HG03025 (cell line): Measurements from ENCODE around the gene CENPO.

ENCODE experiments used
- ATAC-seq: cut with Tn5 transposase; IDR thresholded peaks from one replicate; pipeline ENCODE4 v1.9.1; 2021; ENCODE audit warnings: mild to moderate bottlenecking, moderate library complexity; ENCODE audit not compliant: unreplicated experiment, low FRiP score

CENPO gene

DNA sequence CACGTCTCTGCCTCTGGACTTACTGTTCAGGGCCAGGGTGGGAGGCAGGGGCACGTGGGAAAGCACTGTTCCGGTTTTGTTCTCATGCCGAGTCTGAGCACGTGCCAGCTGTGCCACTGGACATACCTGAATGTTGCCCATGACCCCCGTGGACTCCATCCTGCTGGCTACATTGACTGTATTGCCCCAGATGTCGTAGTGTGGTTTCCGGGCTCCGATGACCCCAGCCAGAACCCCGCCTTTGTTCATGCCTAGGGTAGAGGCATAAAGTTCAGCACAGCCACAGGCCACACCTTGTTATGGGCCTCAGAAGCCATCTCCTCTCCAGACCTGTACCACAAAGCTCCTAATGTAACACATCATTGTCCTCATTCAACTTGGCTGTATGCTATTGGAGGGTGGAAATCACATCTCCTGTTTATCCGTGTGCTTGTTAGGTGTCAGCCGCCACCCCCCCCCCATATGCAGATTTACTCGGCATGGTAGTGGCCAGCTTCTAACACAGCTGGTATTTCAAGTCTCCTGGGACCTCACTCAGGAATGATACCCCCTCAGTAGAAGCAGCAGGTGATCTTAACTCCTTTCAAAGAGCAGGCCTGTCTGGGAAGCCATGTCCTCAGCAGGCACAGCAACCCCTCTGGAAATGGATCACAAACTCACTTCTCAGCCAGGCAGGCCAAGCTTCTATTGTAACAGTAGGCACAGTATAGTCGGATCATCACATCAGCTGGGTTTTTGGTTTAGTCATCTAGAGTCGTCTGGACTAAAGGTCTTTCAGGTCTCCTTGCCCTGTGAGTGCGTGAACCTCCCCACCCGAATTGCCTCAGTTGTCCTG lies 27.6 kb downstream of the CENPO start:
- no peak for ATAC-seq

DNA sequence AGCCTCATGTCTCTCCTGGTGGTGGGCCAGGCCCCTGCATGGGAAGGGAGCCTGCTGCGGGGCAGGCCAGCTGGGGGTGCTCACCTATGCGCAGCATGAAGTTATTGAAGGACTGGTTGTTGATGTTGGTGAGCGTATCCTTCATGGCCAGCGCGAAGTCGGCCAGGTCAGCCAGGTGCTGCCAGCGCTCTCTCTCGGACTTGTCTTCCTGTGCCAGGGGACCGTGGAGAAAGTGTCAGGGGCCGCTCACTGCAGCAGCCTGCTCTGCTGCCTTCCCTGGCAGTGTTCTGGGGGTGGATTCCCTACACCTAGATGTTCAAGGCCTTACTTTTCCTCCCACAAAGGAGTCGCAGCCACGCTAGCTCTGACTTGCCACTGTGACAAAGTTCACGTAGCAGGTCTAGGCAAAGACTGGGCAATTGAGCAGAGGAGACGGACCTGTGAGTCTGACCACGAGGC lies 28.2 kb downstream of the CENPO start:
- ATAC-seq: no peak

DNA sequence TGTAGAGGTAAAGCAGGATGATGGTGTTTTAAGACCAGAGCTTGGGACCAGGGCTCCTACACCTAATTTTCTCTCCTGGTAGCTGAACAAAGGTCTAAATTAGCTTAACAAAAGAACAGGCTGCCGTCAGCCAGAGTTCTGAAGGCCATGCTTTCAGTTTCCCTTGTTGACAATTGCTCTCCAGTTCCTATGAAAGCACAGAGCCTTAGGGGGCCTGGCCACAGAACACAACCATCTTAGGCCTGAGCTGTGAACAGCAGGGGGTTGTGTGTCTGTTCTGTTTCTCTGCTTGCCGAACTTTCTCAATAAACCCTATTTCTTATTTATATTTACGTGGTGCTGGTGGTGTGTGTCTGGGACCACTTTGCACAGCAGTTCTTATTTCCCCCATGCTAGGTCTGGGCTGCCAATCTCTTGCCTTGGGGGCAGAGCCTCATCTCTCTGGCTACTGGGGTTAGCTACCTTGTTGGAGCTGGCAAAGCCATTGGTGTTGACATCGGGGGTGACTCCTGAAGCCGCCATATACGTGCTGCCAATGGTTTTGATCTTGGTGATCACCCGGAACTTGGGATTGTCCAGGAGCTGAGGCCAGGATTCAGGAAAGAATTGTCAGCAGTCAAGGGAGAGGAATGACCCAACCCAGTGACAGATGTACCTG lies 29.0 kb downstream of the CENPO start:
- no peak for ATAC-seq

DNA sequence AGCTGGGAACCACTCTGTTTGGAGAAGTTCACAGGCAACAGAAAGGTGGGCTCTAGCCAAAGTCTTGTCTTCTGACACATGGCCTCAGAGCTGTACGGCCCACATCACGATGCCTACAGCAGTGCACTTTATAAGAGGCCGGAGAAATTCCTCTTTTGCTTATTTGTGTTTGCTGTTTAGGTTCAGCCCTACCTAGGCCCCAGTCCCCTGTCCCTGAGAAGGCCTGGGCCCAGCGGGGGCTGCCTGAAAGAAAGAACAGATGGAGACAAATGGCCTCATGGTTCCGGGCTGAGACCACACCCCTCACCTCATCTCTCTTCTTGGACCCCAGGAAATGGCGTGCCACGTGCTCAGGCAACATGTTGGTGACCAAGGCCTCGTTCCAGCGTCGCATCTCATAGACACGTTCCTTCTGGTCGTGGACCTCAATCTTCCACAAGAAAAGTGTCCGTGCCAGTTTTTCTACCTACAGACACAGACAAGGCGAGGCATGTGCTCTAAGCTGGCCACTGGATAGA lies 30.9 kb downstream of the CENPO start:
- no peak for ATAC-seq

DNA sequence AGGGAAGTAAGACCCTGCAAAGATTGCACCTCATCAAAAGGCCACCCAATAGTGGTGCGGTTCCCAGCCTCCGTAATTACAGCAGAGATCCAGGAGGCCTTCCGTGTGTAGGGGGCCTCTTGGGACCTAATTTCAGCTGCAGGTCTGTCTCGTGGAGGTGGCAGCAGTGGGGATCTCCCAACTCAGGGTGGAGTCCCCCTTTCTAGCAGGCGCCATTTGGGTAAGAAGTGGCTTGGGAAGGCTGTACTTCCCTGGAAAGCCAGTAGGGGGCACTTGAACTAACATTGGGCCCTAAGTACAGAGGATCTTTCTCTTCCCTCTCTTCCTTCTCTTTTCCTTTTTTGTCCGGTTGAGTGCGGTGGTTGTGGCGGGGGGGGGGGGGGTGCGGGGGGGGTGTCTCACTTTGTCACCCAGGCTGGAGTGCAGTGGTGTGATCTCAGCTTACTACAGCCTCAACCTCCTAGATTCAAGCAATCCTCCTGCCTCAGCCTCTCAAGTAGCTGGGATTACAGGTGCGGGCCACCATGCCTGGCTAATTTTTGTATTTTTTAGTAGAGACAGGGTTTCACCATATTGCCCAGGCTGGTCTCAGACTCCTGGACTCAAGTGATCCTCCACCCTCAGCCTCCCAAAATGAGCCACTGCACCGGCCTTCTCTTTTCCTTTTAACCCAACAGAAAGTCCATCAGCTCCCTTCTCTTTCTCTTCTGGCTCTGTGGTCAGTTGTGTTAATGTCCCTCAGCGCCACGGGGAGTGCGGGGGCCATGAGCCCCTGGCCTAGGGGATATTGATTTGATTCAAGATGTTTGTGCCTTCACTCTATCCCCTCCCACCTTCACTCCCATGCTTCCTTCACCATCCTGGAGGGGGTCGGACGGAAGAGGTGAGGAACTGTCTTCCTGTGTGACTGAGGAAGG lies 32.0 kb downstream of the CENPO start:
- no peak for ATAC-seq

DNA sequence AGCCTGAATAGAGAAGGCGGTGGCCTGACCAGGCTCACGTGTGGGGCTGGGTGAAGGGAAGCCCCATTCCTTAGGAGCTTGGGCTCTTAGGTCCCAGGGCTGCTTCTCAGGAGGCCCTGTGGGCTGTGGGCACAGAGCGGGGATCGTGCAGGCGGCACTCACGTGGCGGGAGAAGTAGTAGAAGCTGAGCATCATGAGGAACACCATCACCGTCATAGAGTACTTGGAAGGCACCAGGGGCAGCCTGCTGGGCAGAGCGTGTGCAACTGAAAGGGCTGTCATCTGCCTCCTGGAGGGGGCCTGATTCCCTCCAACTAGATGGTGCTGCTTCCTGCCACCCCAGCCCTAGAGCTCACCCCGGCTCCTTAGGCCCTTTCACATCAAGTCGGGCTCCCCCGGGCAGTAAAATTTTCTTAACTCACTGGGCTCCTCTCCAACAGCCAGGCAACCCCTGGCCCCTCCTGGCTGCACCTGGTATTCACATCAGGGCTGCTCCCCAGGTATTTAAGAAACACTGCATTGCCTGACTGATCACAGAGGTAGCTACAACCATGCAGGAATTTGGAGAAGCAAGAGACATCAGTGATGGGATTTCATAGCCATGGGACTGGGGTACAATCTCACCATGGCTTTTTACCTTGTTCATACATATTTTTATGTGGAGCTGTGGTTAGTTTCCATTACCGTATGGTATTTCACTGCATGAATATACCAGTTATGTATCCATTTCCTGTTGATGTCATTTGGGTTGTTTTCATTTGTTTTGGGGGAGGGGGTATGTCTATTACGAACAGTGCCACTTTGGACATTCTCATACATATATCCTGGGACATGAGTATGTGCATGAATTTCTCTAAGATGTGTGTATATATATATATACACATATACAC lies 32.9 kb downstream of the CENPO start:
- no peak for ATAC-seq

DNA sequence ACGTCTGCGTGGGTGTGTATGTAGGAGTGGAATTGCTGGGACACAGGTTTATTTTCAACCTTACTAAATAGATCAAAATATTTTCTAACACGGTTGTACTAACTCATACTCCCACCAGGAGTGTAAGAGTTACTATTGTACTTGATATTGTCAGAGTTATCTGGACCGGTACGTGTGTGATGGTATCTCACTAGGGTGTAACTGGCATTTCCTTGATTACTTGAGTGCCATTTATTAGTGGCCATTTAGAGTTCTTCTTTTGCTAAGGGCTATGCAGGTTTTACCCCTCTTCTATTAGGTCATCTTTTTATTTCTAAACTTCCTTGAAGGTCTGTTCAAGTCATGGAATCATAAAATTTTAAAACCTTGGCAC lies 33.5 kb downstream of the CENPO start:
- no peak for ATAC-seq

DNA sequence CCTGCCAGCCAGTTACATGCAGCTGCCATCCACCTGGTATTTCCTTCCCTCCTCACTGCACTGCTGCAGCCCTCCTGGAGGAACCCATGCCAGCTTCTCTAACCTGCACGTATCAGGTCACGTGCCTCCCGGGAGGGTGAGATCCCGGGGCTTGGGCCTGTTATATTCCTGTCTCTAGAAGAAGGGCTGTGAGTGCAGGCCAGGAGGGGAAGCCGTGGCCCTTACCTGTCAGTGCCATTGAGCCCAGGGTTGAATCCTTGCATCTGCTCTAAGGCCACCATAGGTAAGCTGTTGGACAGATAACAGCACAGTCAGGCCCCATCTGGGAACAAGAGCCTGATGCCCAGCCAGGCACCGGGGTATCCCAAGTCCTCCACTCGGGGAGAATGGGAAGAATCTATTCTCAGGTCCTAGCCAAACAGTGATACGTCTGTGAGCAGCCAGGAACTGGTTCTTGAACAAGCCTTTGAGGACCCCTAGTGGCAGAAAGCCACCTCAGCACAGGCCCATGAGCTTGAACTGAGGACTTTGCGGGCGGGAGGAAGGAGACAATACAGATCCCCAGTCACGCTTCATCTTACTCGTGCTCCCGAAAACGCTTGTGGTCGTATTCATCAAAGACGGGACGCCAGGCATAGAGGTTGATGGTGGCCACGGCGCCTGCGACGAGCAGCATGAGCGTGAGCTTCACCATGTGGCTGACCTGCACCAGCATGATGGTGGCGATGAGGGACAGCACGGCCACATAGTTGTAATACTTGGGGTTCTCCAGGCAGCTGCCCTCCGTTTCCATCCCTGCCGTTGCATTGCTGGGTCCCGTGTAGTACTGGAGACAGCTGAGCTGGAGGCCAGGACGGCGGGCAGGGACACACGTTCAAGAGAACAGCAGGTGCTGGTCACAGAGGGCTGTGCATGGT lies 34.4 kb downstream of the CENPO start:
- no peak for ATAC-seq

DNA sequence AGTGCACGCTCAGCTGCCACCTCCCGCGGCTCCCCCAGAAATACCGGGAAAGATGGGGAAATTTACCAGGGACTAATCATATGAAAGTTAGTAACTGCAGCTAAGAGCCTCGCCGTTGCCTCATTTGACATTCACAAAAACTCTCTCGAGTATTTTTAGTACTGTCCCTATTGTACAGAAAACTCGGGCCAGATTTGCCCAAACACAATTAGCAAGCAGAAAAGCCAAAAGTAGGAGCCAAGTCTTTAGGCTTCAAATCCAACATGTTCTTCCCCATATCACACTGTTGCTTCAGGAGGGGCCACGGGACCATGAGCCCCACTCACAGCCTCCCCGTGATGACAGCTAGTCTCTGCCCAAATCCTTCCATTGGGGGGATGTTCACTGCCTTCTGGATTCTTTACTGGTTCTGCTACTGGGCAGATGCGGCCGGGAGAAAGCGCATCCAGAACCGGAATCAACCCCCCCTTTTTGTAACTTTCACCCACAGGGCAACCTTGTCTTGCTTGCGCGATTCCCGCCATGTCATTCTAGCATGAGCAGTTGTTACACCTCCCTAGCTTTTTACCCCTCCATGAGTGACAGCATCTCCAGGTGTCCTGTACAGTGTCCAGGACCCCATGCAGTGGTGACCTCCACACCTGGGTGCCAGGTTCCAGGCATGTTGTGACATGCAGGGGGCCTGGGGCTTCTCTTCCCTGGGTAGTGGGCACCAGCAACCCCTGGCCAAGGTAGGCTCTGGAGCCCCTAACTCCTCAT lies 35.2 kb downstream of the CENPO start:
- no peak for ATAC-seq

DNA sequence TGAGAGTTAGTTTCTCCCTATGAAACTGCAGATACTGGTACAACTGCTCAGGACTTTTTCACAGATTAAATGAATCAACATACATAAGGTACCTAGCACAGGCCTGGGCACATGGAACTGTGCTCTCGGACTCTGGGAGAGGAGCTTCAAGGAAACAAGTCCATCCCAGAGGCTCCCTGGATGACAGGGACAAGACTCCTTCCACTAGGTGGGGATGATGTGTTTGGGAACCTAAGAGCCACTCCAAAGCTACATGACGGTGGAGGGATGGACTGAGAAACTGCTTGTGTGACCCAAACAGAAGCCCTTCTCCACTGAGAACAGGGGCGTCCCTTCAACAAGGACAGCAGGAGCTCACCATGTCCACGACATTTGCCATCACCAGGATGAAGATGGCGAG lies 37.1 kb downstream of the CENPO start:
- no peak for ATAC-seq

DNA sequence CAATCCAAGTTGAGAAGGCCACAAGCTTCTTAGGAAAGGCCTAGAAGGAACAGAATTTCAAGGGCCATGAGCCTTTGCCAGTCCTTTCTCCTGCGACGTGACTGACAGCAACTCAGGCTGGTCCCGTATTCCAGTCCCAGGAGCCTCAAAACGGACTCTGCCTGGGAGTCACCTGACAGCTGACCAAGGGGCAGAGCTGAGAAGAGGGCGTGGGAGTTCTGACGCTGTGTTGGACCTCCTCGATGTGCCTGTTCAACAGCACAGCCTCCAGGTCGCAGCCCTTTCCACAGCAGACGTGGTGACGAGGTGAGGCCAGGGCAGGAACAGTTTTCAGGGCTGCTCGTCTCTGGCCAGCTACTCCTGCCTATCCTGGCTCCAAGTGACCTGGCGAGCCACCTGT lies 37.6 kb downstream of the CENPO start:
- no peak for ATAC-seq

DNA sequence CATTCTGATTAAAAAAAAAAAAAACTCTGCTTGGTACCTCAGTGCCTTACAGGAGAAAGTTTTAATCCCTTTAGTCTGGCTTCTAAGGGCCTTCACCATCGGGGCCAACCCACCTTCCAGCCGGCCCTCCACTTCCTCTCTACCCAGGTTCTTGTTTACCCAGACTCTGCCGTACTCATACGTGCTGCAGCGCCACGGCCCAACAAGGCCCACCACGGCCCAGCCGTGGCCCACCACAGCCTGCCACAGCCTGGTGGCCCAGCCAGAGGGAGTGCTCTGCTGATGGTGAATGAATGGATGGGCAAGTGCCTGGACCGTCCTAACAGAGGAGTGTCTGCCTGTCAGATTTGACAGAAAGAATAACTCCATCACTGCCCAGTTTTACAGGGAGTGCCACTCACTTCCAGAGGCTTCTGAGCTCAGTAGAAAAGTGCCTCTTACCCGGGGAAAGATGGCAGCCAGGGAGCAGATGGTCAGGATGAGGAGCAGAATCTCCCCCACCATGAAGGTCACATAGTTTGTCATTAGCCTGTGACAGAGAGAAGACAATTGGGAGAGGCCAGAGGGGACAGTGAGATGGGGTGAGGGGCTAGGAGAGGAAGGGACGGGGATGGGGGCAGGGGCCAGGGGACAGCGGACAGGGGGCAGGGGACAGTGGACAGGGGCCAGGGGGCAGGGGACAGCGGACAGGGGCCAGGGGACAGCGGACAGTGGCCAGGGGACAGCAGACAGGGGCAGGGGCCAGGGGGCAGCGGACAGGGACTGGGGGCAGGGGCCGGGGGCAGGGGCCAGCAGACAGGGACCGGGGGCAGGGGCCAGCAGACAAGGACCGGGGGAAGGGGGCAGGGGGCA lies 38.2 kb downstream of the CENPO start:
- ATAC-seq: no peak

DNA sequence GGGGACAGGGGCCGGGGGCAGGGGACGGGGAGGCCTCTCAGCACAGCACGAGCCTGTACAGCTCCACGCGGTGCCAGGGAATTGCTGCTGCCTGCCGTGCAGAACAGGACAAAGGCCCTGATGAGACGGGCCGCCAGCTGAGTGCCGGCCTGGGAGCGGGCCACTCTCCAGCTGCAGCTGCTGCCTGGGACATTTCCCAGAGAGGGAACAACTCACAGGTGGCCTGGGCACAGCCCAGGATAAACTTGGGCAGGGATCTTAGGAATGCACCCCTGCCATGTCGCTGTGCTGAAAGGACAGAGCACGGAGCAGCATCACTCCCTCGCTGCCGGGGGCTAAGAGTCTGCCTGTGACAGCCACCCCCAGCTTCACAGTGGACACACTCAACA lies 38.8 kb downstream of the CENPO start:
- no peak for ATAC-seq

DNA sequence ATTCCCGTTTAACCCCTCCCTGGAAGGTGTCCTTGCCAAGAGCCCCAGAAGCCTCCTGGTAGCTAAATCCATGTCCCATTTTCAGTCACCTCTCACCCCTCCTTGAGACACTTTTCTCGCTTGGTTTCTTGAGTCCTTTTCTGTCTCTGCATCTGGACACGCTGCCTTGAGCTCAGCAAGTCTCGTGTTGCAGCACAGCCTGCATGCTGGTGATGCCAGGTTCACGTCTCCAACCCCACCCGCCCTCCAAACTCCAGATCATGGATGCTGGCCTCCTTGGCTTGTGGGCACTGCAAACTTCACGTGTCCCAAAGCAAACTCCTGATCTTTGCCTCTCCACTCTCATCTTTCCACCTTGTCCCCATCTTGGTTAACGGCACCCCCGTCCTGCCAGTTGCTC lies 39.3 kb downstream of the CENPO start:
- ATAC-seq: no peak

DNA sequence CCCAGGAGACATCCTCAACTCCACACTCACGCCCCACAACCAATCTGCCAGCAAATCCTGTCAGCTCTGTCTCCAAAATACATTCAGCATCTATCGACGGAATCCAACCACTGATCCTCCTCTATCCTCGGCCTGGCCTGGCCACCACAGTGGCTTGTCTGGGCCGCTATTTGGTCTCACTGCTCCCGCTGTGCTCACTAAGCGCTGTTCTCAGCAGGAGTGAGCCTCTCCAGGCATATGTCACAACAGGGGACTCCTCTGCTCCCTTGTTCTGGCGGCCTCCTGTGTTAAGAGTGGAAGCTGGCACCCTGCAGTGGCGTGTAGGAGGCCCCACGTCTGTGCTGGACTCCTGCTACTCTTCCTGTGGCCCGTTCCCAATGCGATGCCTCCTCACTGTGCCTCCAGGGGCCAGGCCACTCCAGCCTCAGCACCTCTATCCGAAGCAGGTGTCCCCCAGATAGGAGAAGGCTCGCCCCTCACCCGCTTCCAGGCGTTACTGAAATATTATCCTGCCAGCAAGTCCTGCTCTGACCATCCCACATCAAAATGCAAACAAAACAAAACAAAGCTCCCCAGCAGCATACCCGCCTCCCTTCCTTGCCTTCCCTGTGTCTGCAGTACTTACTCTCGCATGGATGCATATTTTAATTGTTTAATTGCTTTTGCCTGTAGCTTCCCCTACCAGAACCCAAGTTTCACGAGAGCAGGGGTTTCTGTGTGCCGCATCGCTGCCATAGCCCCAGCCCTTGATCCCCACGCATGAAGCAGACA lies 39.9 kb downstream of the CENPO start:
- ATAC-seq: no peak
